Measurements from ENCODE around the gene GABRB1.

The GABRB1 gene

DNA sequence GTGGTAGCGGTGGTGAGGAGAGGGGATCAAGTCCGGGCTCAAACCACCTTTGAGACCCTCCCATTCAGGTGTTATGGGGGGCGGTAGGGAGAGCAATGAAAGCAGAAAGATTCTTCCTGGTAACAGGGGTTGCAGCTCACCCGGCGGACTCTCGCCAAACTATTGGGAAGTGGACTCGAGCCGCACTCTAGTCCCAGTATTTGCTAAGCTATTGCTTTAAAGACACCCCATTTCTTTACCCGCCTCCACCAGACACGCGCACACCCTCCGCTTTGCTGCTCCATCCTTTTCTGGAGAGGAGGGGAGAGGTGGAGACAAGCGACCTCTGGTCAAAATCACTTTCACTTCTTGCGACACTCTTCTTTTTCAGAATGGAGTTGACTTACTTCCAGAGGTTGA lies 37.4 kb upstream of the GABRB1 start:
- no peaks in the 10 kb centered on the region for H3K36me3 ChIP-seq
- no peaks in the 10 kb centered on the region for H3K4me1 ChIP-seq (ENCODE audit: control insufficient read depth in 1 of 2, insufficient read depth in 1 of 2, low read depth in 1 of 2, low read length in 1 of 2)
- no peak for TF ChIP-seq CTCF (IDR thresholded peaks at IDR 0.05)
- peaks cover 74% of the 10 kb centered on the region for H3K27me3 ChIP-seq
- no peak overlapping the region for H3K27ac ChIP-seq
- no peak overlapping the region for H3K4me3 ChIP-seq (ENCODE audit: low read depth in 1 of 2, low read length in 1 of 2)
- H3K9me3 ChIP-seq: no peaks in the 10 kb centered on the region

DNA sequence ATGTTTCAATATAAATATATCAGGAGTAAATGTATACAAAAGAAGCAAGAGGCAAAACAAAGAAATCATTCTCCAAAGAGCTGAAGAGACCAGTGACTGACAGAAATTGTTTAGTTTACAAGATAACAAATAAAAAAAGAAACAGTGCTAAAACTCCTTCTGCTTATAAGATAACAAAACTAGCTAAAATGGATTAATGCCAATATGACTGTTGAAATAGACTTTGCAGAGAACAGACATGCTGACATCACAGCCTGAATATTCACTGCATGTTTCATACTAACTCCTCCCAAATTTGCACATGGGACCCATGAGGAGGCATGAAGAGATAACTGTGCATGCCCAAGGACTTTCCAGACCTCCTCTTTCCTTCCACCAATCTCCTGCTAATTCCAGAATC lies 31.8 kb upstream of the GABRB1 start:
- Histone ChIP-seq H3K27me3 (peaks cover 30% of the 10 kb centered on the region), H3K36me3 (no peaks in the 10 kb centered on the region), H3K9me3 (no peaks in the 10 kb centered on the region), H3K4me3 (ENCODE audit: low read depth in 1 of 2, low read length in 1 of 2) (no peak overlapping the region), H3K27ac (no peak overlapping the region), H3K4me1 (ENCODE audit: control insufficient read depth in 1 of 2, insufficient read depth in 1 of 2, low read depth in 1 of 2, low read length in 1 of 2) (no peaks in the 10 kb centered on the region)
- no peak for TF ChIP-seq CTCF (IDR thresholded peaks at IDR 0.05)

- peaks cover 21% of the 10 kb centered on the region for H3K27me3 ChIP-seq
- no peaks in the 10 kb centered on the region for H3K36me3 ChIP-seq
- no peak for TF ChIP-seq CTCF (IDR thresholded peaks at IDR 0.05)
- H3K4me1 ChIP-seq (ENCODE audit: control insufficient read depth in 1 of 2, insufficient read depth in 1 of 2, low read depth in 1 of 2, low read length in 1 of 2): no peaks in the 10 kb centered on the region
- H3K27ac ChIP-seq: no peak overlapping the region
- H3K9me3 ChIP-seq: no peaks in the 10 kb centered on the region
- no peak overlapping the region for H3K4me3 ChIP-seq (ENCODE audit: low read depth in 1 of 2, low read length in 1 of 2)
Observed at GRCh38 chr4:47000406-47000805, 31.0 kb upstream of the GABRB1 start.

DNA sequence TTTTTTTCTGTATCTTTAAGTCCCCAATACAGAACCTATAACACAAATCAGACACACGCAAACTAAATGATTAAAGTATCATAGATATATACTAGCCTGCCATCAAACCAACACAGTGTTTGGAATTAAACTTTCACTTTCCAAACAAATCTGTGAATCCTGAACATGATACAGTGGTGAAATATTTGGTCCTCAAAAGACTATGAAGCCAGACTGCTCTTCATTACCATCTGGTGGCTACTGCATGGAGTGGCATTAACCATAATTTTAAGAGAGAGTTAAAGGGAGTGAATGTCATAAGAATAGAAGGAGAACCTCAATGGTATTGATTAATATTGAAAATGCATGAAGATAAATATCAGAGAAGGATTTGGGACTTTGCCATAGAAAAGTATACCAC lies 28.8 kb upstream of the GABRB1 start:
- no peak for TF ChIP-seq CTCF (IDR thresholded peaks at IDR 0.05)
- H3K9me3 ChIP-seq: no peaks in the 10 kb centered on the region
- no peak overlapping the region for H3K27ac ChIP-seq
- no peak overlapping the region for H3K4me3 ChIP-seq (ENCODE audit: low read depth in 1 of 2, low read length in 1 of 2)
- no peaks in the 10 kb centered on the region for H3K36me3 ChIP-seq
- peaks cover 4% of the 10 kb centered on the region for H3K27me3 ChIP-seq
- no peaks in the 10 kb centered on the region for H3K4me1 ChIP-seq (ENCODE audit: control insufficient read depth in 1 of 2, insufficient read depth in 1 of 2, low read depth in 1 of 2, low read length in 1 of 2)

- no peaks in the 10 kb centered on the region for H3K9me3 ChIP-seq
- no peak overlapping the region for H3K27ac ChIP-seq
- H3K36me3 ChIP-seq: no peaks in the 10 kb centered on the region
- TF ChIP-seq CTCF (IDR thresholded peaks at IDR 0.05): no peak
- H3K4me3 ChIP-seq (ENCODE audit: low read depth in 1 of 2, low read length in 1 of 2): no peak overlapping the region
- H3K27me3 ChIP-seq: no peaks in the 10 kb centered on the region
- H3K4me1 ChIP-seq (ENCODE audit: control insufficient read depth in 1 of 2, insufficient read depth in 1 of 2, low read depth in 1 of 2, low read length in 1 of 2): no peaks in the 10 kb centered on the region
Observed at GRCh38 chr4:47010347-47010911, 20.9 kb upstream of the GABRB1 start.

Measured in neutrophil (primary cell).